Measurements from ENCODE around the gene RFX7.

GRCh38 chr15:56150204-56150603 lies 93.5 kb downstream of the RFX7 start:
- no peak for TF ChIP-seq POLR2AphosphoS5 (IDR thresholded peaks at IDR 0.05; ENCODE audit: borderline replicate concordance, low read depth, low read length)
- no peak for TF ChIP-seq EZH2 (IDR thresholded peaks at IDR 0.05)

Data from SK-N-MC (cell line).